GM18907 (cell line): ENCODE measurements around the gene HCK.

Experiments used
- ATAC-seq: cut with Tn5 transposase; IDR thresholded peaks from one replicate; pipeline ENCODE4 v1.9.1; 2021; ENCODE audit warnings: mild to moderate bottlenecking, moderate library complexity; ENCODE audit not compliant: unreplicated experiment

HCK gene

DNA sequence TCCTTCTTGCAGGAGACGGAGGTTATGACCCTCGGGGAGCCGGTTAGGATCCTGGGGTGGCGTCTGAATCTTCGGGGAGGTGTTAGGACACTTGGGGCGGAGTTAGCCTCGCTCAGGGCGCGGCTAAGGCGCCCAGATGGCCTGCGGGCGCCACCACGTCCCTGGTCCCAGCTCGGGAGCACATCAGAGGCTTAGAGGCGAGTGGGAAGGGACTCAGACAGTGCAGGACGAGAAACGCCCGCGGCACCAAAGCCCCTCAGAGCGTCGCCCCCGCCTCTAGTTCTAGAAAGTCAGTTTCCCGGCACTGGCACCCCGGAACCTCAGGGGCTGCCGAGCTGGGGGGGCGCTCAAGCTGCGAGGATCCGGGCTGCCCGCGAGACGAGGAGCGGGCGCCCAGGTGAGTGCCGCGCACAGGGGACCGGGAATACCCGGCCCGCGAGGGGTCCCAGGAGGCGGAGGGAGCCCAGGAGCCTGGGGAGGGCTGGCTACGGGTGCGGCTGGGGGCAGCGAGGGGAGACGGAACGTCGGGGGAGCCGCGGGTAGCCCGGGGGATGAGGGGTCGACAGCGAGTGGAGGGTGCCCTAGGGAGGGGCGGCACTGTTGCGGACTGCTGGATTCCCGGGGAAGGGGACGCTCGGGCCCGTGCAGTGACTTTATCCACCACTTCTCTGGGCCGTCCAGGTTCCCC lies at the start of gene HCK:
Gene HCK (plus strand): TSS at position 153 of the 688 bp plus-strand sequence.
- ATAC-seq: no peak

DNA sequence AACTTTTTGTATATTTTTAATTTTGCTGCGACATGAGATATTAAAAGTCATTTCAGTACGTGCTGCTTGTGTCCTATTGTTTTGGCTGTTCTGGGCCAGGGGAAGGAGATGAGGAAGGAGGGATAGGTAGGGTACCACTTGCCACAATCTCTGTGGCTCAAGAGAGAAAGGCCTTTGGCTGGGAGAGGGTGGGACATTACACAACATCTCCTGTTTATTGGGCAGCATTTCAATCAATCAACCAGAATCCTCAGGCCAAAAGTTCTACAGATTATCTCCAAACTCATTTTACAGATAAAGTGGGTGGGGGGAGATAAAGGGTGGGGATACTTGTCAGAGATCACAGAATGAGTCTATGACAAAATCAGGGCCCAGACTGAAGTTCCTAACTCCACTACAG lies 48.7 kb upstream of the HCK start:
- ATAC-seq: no peak

DNA sequence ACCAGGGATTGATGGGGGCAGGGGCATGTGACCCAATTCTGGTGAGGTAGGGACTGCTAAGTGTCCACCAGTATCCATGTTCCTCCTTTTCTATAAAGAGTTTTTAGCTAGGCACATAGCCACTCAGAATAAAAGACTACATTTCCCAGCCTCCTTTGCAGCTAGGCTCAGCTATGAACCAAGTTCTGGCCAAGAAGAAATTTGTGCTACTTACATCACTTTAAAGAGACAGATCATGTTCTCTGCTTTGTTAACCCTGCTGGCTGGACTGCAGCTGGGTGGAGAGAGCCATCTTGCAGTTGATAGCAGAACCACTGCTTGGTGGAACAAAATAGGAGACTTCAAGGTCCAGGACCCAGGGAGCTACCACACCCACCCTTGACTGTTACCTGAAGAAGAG lies 47.1 kb upstream of the HCK start:
- no peak for ATAC-seq

DNA sequence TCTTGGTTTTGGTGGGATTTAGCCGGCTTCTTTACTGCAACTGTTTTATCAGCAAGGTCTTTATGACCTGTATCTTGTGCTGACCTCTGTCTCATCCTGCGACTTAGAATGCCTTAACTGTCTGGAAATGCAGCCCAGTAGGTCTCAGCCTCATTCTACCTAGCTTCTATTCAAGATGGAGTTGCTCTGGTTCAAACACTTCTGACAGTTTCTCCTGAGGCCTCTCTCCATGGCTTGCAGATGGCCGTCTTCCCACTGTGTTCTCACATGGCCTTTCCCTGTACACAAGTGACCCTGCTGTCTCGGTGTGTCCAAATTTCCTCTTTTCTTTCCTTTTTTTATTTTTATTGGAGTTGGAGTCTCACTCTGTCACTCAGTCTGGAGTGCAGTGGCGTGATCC lies 46.0 kb upstream of the HCK start:
- no peak for ATAC-seq

DNA sequence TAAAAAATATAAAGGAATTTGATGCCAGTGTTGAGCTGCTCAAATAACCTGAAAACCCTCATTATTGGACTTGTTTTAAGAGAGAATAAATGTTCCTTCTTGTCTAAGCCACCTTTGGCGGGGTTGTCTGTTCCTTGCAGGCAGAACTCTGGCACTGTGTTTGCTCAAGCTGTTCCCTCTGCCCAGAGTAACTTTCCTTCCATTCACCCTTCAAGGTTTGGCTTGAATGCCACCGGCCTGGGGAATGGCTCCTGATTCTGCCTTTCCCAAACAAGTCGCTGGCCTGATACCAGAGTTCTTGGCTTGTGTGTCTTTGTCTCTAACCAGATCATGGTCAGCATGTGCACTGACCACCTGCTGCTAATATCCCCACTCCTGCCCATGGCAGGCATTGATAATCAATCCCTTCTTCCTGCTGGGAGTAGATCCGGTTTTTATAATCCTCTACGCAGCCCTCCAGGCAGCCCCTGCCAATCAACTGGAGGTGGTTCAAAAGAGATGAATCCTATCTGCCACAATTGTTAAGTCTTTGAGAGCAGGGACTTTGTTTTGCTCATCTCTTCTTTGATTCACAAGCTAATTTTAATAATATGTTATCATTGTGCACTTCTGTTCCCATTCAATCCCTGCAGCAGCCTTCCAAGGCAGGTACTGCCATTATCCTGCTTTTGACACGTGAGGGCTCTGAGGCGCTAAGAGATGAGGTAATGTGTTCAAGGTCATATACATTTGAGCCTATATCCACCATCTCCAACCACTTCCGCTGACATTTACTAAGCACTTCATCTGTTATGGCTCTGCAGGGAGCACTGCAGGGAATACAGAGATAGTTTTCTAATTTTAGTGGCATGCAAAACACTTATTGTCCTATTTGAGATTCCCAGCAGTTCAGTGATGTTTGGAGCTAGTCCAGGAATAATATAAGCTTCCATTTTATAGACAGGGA lies 44.9 kb upstream of the HCK start:
- ATAC-seq: no peak

DNA sequence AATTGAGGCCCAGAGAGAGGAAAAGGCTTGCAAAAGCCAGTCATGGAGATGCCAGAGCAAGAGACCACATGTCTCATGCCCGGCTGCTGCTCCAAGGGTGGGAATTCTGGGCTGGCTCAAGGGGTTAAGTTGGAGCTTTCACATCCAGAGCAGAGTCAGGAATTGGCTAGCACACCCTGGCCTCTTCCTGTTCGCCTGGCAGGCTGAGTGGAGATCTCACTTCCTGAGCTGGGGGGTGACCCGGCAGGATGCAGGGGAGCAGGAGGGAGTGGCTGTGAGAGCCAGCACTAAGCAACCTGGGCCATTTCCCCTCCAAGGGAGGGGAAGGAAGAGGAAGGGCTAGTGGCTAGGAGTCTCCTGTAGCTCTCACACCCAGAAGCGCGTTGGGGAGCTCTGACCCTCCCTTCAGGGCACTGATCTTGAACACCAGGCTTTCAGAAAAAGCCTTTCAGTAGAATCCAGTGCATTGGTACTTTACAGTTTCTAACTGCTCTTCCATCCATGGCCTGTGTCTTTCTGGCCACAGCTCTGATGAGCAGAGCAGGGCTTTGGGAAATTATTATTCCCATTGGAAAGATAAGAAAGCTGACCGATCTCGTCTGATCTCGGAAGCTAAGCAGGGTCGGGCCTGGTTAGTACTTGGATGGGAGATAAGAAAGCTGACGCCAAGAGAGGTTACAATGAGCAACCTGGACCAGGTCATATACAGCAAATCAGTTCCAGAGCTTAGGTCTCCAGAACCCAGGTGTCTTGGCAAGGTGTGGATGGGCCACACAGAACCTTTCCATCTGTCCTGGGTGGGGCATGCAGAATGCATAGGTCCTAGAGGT lies 44.0 kb upstream of the HCK start:
- ATAC-seq: no peak

DNA sequence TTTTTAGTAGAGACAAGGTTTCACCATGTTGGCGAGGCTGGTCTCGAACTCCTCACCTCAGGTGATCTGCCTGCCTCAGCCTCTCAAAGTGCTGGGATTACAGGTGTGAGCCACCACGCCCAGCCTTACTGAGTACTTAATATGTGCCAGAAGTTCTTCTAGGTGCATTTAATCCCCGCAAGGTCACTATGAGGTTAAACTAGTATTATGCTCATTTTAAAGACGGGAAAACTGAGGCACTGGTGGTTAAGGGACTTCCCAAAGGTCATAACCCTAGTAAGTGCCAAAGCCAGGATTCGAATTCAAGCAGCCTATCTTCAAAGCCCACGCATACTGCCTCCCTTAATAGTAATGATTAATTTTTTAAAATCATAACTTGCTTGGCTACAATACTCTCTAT lies 42.5 kb upstream of the HCK start:
- ATAC-seq: no peak

DNA sequence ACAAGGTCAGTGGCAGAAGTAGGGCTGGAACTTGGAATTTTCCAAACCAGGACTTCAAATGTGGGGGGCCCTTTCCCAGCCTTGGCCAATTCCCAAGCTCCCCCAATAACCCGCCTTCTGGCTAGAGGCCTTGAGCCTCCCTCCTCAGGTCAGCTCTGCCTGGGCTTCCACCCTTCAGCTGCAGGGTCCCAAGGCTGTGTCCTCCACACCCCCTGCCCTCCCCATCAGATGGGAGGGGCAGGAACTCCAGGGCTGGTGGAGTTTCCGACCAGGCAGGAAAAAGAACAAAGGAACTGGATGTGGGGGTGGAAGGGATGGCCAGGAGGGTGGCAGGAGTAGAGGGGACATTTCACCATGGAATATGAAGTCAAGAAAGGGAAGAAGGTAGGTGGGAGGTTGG lies 41.9 kb upstream of the HCK start, which contains the start of gene CCM2L:
Gene CCM2L (plus strand): TSS at position 338 of the 400 bp plus-strand sequence. CDS start 17 bp downstream, at position 355.
- no peak for ATAC-seq

- no peak for ATAC-seq
Measured at GRCh38 chr20:32010666-32011065, 41.4 kb upstream of the HCK start.

- ATAC-seq: no peak
Measured at GRCh38 chr20:32012159-32012688, 39.8 kb upstream of the HCK start.

GRCh38 chr20:32013326-32013725 lies 38.7 kb upstream of the HCK start:
- no peak for ATAC-seq

- ATAC-seq: no peak
Measured at GRCh38 chr20:32017711-32018251, 34.3 kb upstream of the HCK start.

DNA sequence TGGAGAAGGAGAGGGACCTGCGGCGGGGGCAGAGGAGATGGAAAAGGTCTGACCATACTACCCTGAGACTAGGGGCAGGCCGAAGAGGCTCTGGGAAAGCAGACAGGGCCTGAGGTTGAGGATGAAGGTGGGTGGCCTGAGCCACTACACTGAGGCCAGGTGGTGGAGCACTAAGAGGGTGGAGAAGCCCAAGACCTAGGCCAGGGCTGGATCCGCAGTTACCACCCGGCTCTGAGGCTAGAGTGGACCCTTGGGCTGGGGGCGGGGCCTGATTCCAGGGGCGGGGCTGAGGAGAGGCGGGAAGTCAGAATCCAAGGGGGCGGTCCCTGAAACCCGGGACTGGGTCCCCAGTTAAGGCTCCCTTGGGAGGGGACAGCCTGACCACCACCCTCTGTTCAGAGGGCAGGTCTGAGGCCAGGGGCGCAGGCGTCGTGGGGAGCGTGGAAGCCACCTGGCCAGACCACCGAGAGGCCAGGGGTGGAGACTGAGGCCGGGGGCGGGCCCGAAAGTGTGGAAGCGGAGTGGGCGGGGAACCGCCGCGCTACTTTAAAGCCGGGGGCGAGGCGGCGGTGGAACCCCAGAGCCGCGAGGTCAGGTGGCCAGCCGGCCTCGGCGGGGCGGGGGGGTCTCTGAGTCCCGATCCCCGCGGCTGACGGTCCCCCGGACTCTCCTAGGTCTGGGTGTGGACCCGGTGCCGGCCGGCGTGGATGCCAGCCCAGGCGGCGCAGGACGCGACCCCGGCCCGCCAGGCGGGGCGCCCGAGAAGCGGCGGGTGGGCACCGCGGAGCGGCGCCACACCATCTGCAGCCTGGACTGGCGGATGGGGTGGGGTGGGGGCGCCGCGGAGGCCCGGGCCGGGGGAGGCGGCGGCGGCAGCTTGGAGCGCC lies 33.5 kb upstream of the HCK start:
- no peak for ATAC-seq

DNA sequence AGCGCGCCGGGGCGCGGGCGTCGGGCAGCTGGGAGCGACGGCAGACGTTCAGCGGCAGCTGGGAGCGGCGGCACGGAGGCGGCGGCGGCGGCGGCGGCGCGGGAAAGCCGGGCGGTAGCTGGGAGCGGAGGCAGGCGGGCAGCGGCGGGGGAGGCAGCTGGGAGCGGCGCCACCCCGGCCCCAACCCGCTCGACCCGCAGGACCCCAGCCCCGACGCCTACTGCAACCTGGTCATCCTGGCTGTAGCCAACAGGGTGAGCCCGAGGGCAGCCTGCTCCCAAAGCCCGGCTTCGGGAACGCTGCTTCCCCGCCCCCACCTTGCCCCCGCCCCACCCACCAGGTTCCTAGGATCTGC lies 32.9 kb upstream of the HCK start:
- no peak for ATAC-seq

GRCh38 chr20:32019563-32020463 lies 32.2 kb upstream of the HCK start:
- ATAC-seq: no peak

GRCh38 chr20:32021091-32021490 lies 31.0 kb upstream of the HCK start:
- no peak for ATAC-seq

DNA sequence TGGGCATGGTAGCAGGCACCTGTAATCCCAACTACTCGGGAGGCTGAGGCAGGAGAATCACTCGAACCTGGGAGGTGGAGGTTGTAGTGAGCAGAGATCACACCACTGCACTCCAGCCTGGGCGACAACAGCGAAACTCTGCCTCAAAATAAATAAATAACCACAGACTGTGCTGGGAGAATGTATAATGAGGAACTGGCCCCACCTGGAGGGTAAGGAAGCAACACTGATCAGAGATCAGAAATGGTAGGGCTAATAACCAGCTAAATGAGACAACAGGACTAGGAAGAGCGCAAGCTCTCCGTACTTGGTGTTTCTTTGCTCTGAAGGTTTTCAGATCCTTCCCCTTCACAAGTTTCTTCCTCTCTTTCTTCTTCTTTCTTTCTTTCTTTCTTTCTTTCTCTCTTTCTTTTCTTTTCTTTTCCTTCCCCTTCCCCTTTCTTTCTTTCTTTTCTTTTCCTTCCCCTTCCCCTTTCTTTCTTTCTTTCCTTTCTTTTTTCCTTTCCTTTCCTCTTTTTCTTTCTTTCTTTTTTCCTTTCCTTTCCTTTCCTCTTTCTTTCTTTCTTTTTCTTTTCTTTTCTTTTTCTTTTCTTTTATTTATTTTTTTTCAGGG lies 27.3 kb upstream of the HCK start:
- ATAC-seq: no peak

DNA sequence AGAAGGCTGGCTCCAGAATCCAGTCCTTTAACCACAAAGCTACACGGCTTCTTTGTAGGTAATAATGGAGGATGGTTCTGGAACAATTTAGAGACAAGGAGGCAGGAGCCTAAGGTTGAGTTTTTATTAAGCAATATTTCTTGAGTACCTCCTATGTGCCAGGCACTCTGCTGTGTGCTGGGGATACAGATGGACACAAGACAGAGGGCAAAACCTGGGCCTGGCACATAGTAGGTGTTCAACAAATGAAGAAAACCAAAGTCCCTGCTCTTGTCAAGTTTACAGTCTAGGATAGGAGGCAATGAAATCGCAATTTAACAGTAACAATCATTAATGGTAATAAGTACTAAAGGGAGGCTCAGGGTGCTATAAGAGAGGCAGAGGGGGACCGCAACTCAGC lies 24.4 kb upstream of the HCK start:
- ATAC-seq: no peak
